ENCODE measurements around the gene ZBP1. TPM values are rescaled to one million over a fixed set of nuclear protein-coding genes. Genes with fewer than 3 reads are reported as not detected.

The ZBP1 gene
- total and polyA plus RNA-seq, 2 experiments from 2014 or later, result not detected

- H3K9me3 ChIP-seq (ENCODE audit: low read depth), result no peaks in the 10 kb centered on the region
- DNase-seq (ENCODE audit: low read depth in 1 of 2, low spot score in 1 of 2), result peak in 1 of 2 donors; percentile 17
- H3K27me3 ChIP-seq, result no peaks in the 10 kb centered on the region
- H3K4me3 ChIP-seq, result no peak overlapping the region
- H3K27ac ChIP-seq, result no peak overlapping the region
- no peaks in the 10 kb centered on the region for H3K36me3 ChIP-seq
- TF ChIP-seq CTCF (IDR thresholded peaks at IDR 0.05; ENCODE audit: low read depth, low read length), result no peak
- H3K4me1 ChIP-seq (ENCODE audit: low read depth), result no peaks in the 10 kb centered on the region
These were observed 33.8 kb downstream of the ZBP1 start for GRCh38 chr20:57586370-57586793.

GRCh38 chr20:57585466-57586213 is 34.6 kb downstream of the ZBP1 start:
- H3K4me1 ChIP-seq (ENCODE audit: low read depth), result no peaks in the 10 kb centered on the region
- H3K9me3 ChIP-seq (ENCODE audit: low read depth), result no peaks in the 10 kb centered on the region
- DNase-seq (ENCODE audit: low read depth in 1 of 2, low spot score in 1 of 2), result no peak
- H3K27ac ChIP-seq, result no peak overlapping the region
- no peaks in the 10 kb centered on the region for H3K36me3 ChIP-seq
- H3K27me3 ChIP-seq, result no peaks in the 10 kb centered on the region
- no peak for TF ChIP-seq CTCF (IDR thresholded peaks at IDR 0.05; ENCODE audit: low read depth, low read length)
- H3K4me3 ChIP-seq, result no peak overlapping the region

- no peak overlapping the region for H3K27ac ChIP-seq
- no peak for DNase-seq (ENCODE audit: low read depth in 1 of 2, low spot score in 1 of 2)
- H3K36me3 ChIP-seq, result no peaks in the 10 kb centered on the region
- H3K4me3 ChIP-seq, result no peak overlapping the region
- no peaks in the 10 kb centered on the region for H3K9me3 ChIP-seq (ENCODE audit: low read depth)
- TF ChIP-seq CTCF (IDR thresholded peaks at IDR 0.05; ENCODE audit: low read depth, low read length), result no peak
- H3K27me3 ChIP-seq, result no peaks in the 10 kb centered on the region
- no peaks in the 10 kb centered on the region for H3K4me1 ChIP-seq (ENCODE audit: low read depth)
These were observed 35.3 kb downstream of the ZBP1 start for GRCh38 chr20:57584768-57585461.

GRCh38 chr20:57583289-57584257 is 36.7 kb downstream of the ZBP1 start:
- no peak overlapping the region for H3K27ac ChIP-seq
- no peaks in the 10 kb centered on the region for H3K9me3 ChIP-seq (ENCODE audit: low read depth)
- no peak for DNase-seq (ENCODE audit: low read depth in 1 of 2, low spot score in 1 of 2)
- H3K4me3 ChIP-seq, result no peak overlapping the region
- no peaks in the 10 kb centered on the region for H3K4me1 ChIP-seq (ENCODE audit: low read depth)
- H3K36me3 ChIP-seq, result no peaks in the 10 kb centered on the region
- no peak for TF ChIP-seq CTCF (IDR thresholded peaks at IDR 0.05; ENCODE audit: low read depth, low read length)
- no peaks in the 10 kb centered on the region for H3K27me3 ChIP-seq

Data from cardiac muscle cell (in vitro differentiated cells and primary cell).